ENCODE measurements around the gene ST14.

ST14 gene

GRCh38 chr11:130209954-130210854 lies 50.6 kb downstream of the ST14 start:
- TF ChIP-seq, protein P1, sequence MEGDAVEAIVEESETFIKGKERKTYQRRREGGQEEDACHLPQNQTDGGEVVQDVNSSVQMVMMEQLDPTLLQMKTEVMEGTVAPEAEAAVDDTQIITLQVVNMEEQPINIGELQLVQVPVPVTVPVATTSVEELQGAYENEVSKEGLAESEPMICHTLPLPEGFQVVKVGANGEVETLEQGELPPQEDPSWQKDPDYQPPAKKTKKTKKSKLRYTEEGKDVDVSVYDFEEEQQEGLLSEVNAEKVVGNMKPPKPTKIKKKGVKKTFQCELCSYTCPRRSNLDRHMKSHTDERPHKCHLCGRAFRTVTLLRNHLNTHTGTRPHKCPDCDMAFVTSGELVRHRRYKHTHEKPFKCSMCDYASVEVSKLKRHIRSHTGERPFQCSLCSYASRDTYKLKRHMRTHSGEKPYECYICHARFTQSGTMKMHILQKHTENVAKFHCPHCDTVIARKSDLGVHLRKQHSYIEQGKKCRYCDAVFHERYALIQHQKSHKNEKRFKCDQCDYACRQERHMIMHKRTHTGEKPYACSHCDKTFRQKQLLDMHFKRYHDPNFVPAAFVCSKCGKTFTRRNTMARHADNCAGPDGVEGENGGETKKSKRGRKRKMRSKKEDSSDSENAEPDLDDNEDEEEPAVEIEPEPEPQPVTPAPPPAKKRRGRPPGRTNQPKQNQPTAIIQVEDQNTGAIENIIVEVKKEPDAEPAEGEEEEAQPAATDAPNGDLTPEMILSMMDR (IDR thresholded peaks at IDR 0.05; ENCODE audit: insufficient read depth, low read length), result no peak
- TF ChIP-seq, protein P2, sequence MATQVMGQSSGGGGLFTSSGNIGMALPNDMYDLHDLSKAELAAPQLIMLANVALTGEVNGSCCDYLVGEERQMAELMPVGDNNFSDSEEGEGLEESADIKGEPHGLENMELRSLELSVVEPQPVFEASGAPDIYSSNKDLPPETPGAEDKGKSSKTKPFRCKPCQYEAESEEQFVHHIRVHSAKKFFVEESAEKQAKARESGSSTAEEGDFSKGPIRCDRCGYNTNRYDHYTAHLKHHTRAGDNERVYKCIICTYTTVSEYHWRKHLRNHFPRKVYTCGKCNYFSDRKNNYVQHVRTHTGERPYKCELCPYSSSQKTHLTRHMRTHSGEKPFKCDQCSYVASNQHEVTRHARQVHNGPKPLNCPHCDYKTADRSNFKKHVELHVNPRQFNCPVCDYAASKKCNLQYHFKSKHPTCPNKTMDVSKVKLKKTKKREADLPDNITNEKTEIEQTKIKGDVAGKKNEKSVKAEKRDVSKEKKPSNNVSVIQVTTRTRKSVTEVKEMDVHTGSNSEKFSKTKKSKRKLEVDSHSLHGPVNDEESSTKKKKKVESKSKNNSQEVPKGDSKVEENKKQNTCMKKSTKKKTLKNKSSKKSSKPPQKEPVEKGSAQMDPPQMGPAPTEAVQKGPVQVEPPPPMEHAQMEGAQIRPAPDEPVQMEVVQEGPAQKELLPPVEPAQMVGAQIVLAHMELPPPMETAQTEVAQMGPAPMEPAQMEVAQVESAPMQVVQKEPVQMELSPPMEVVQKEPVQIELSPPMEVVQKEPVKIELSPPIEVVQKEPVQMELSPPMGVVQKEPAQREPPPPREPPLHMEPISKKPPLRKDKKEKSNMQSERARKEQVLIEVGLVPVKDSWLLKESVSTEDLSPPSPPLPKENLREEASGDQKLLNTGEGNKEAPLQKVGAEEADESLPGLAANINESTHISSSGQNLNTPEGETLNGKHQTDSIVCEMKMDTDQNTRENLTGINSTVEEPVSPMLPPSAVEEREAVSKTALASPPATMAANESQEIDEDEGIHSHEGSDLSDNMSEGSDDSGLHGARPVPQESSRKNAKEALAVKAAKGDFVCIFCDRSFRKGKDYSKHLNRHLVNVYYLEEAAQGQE (IDR thresholded peaks at IDR 0.05; ENCODE audit: insufficient replicate concordance, low read depth), result no peak
- no peak for TF ChIP-seq GABPA (IDR thresholded peaks at IDR 0.05; ENCODE audit: low read depth)
- no peak for TF ChIP-seq SPI1 (IDR thresholded peaks at IDR 0.05; ENCODE audit: borderline replicate concordance, low read depth)
- no peak for TF ChIP-seq POLR2AphosphoS5 (IDR thresholded peaks at IDR 0.05; ENCODE audit: low read depth)
- Histone ChIP-seq H3K4me3 (replicated peaks; ENCODE audit: insufficient read depth, low read length) (no peak overlapping the region), H3K27ac (replicated peaks) (no peak overlapping the region), H3K27me3 (ENCODE audit: insufficient read depth, poor library complexity, severe bottlenecking) (peaks cover 4% of the 10 kb centered on the region)
- DNase-seq (ENCODE audit: low read depth in 1 of 2, low spot score in 1 of 2), result no peak

GRCh38 chr11:130211144-130211543 lies 51.6 kb downstream of the ST14 start:
- Histone ChIP-seq H3K4me3 (replicated peaks; ENCODE audit: insufficient read depth, low read length) (no peak overlapping the region), H3K27me3 (ENCODE audit: insufficient read depth, poor library complexity, severe bottlenecking) (peaks cover 4% of the 10 kb centered on the region), H3K27ac (replicated peaks) (no peak overlapping the region)
- no peak for DNase-seq (ENCODE audit: low read depth in 1 of 2, low spot score in 1 of 2)
- TF ChIP-seq, protein P2 (IDR thresholded peaks at IDR 0.05; ENCODE audit: insufficient replicate concordance, low read depth), result no peak
- TF ChIP-seq POLR2AphosphoS5 (IDR thresholded peaks at IDR 0.05; ENCODE audit: low read depth), result no peak
- TF ChIP-seq GABPA (IDR thresholded peaks at IDR 0.05; ENCODE audit: low read depth), result no peak
- TF ChIP-seq SPI1 (IDR thresholded peaks at IDR 0.05; ENCODE audit: borderline replicate concordance, low read depth), result no peak
- TF ChIP-seq, protein P1 (IDR thresholded peaks at IDR 0.05; ENCODE audit: insufficient read depth, low read length), result no peak

DNA sequence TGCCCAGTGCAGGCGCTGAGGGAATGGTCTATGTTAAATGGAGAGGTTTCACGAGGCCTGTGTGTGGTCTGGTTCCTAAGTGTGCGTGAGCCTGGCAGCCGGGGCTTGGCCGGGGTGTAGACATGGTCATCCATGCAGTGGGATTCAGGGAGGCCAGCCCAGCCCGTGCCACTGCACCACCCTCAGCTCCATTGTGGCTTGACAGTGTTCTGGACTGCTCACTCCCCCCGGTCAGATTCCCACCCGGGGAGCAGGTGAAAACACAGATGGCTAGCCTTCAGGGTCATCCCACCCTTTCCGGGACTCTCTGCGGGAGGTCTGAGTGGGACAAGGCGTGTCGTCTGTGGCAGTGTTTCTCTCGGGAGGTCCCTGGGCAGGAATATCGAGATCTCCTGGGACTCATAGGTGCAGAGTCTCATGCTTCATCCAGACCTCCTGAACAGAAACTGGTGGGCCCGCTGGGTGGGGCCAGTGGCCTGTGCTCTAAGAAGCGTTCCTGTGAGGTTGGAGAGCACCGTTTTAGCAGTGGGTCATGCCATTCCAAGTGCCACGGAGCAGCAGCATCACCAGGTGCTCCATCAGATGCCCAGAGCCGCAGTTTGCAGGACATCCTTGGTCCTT lies 52.3 kb downstream of the ST14 start:
- H3K27me3 ChIP-seq (ENCODE audit: insufficient read depth, poor library complexity, severe bottlenecking), result peaks cover 4% of the 10 kb centered on the region
- no peak overlapping the region for H3K4me3 ChIP-seq (replicated peaks; ENCODE audit: insufficient read depth, low read length)
- DNase-seq (ENCODE audit: low read depth in 1 of 2, low spot score in 1 of 2), result no peak
- H3K27ac ChIP-seq (replicated peaks), result no peak overlapping the region
- TF ChIP-seq, protein P2 (IDR thresholded peaks at IDR 0.05; ENCODE audit: insufficient replicate concordance, low read depth), result no peak
- TF ChIP-seq, protein P1 (IDR thresholded peaks at IDR 0.05; ENCODE audit: insufficient read depth, low read length), result no peak
- TF ChIP-seq GABPA (IDR thresholded peaks at IDR 0.05; ENCODE audit: low read depth) (no peak), SPI1 (IDR thresholded peaks at IDR 0.05; ENCODE audit: borderline replicate concordance, low read depth) (no peak), POLR2AphosphoS5 (IDR thresholded peaks at IDR 0.05; ENCODE audit: low read depth) (no peak)
